Measurements from ENCODE around the gene ZNF408. TPM values are rescaled to one million over a fixed set of nuclear protein-coding genes. Genes with fewer than 3 reads are reported as not detected.

ZNF408 gene
- total and polyA plus RNA-seq, 4 experiments from 2014 or later: 5.7 to 20.0 (median 15.8) TPM

DNA sequence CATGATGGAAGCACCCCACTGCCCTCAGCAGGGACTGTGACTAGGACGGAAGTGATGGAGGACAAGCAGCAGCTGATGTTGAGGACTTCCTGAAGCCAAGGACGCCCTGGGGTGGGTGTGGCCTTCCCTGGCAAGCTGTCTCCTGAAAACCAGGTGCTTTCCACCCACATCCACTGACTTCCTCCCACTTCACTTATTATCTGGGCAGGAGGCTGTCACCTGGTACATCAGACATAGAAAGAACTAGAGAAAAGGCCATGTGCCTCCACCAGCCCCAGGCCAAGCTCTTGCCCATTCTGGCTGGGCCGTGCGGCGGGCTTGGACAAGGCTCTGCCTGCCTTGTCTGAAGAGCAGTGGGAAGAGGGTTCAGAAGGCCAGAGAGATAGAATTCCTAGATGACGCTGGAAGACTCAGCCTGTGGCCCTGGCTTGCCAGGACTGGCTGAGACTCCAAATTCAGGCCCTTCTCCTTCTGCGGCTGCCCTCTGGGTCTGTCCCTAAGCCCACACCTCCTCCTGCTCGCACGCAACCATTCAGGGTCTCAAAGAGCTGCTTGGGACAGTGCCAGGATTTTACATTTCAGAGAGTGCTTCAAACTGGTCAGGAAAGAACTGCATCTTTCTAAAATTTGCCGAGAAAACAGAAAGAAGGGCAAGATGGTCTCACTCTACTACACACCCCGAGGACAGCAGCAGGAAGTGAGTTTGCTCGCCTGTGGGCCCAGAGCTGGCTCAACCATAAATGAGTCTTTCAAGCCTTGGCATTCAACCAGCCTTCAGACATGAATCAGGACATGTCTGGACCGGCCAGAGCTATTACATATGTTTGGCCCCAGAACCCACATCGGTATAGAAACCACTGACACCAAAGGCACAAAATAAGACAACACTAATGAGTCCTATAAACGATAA, 13.7 kb upstream of the ZNF408 start:
- H3K4me3 ChIP-seq (ENCODE audit: low read length in 2 of 2): no peak overlapping the region
- no peaks in the 10 kb centered on the region for H3K9me3 ChIP-seq (ENCODE audit: control insufficient read depth in 1 of 2, low read length in 2 of 2)
- ChIA-PET CTCF (ENCODE audit: partially characterized antibody) (interaction anchor here (1.3 kb wide), 1 partner anchor 10 kb away, joined by 4 read pairs; no protein-coding TSS in a partner anchor), POLR2A (ENCODE audit: partially characterized antibody) (interaction anchor here (2.0 kb wide), 1 partner anchor 16 kb away, joined by 9 read pairs; no protein-coding TSS in a partner anchor)
- Mint-ChIP-seq H3K9me3 (no peaks in the 10 kb centered on the region), H3K4me3 (no peak overlapping the region), H3K36me3 (peaks cover 23 to 55% of the 10 kb centered on the region in 2 donors), H3K27me3 (no peaks in the 10 kb centered on the region), H3K27ac (peak overlapping the region in 4 of 7 donors; percentile 15 to 74 (median 44)), H3K4me1 (peaks cover 5 to 17% (median 7%) of the 10 kb centered on the region in 4 donors)
- H3K27me3 ChIP-seq (ENCODE audit: insufficient read depth, low read length): no peaks in the 10 kb centered on the region
- intact Hi-C loops (cut with micrococcal nuclease): no loop called here
- no peaks in the 10 kb centered on the region for H3K4me1 ChIP-seq (ENCODE audit: insufficient read depth, low read length)
- H3K36me3 ChIP-seq (ENCODE audit: insufficient read depth, low read length): peaks cover 19% of the 10 kb centered on the region
- DNase-seq: no peak
- H3K27ac ChIP-seq (ENCODE audit: low read depth, low read length): no peak overlapping the region

DNA sequence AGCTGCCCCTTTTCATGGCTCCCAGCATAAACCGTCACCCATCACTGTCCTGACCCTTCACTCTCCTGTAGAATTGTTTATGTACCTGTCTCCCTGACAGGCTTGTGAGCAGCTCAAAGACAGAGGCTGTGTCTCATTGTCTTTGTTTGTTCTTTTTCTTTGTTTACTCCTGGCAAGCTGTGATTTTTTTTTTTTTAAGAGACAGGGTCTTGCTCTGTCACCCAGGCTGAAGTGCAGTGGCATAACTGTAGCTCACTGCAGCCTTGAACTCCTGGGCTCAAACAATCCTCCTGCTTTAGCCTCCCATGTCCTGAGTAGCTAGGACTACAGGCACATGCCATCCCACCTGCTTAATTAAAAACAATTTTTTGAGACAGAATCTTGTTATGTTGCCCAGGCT, 10.1 kb upstream of the ZNF408 start:
- Mint-ChIP-seq H3K9me3 (no peaks in the 10 kb centered on the region), H3K36me3 (peaks cover 32 to 52% of the 10 kb centered on the region in 2 donors), H3K4me1 (peaks cover 7 to 25% (median 16%) of the 10 kb centered on the region in 4 donors), H3K4me3 (no peak overlapping the region), H3K27me3 (no peaks in the 10 kb centered on the region), H3K27ac (peak overlapping the region; percentile 4 to 64 (median 36))
- Histone ChIP-seq H3K27ac (ENCODE audit: low read depth, low read length) (no peak overlapping the region), H3K4me1 (ENCODE audit: insufficient read depth, low read length) (peaks cover 9% of the 10 kb centered on the region), H3K4me3 (ENCODE audit: low read length in 2 of 2) (no peak overlapping the region), H3K27me3 (ENCODE audit: insufficient read depth, low read length) (no peaks in the 10 kb centered on the region), H3K9me3 (ENCODE audit: control insufficient read depth in 1 of 2, low read length in 2 of 2) (no peaks in the 10 kb centered on the region), H3K36me3 (ENCODE audit: insufficient read depth, low read length) (peaks cover 45% of the 10 kb centered on the region)
- DNase-seq: no peak
- CTCF ChIA-PET (ENCODE audit: partially characterized antibody): no interaction called here
- POLR2A ChIA-PET (ENCODE audit: partially characterized antibody): interaction anchor here (1.5 kb wide), 1 partner anchor 20 kb away, joined by 4 read pairs; no protein-coding TSS in a partner anchor
- intact Hi-C loops (cut with micrococcal nuclease): no loop called here

DNA sequence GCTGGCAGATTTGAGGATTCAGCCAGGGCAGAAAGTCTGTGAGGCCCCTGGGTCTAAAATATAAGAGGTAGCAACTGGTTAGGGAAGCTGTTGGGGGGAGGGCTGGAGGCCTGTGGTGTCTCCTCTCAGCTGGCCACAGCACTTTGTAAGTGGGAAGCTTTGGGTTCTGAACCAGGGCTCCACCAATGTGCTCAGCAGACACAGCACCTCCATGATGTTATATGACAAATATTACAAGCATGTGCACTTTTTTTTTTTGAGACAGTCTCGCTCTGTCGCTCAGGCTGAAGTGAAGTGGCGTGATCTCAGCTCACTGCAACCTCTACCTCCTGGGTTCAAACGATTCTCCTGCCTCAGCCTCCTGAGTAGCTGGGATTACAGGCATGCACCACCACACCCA, 8.4 kb upstream of the ZNF408 start:
- ChIA-PET POLR2A (ENCODE audit: partially characterized antibody) (interaction anchor here (0.6 to 1.7 kb wide), 3 partner anchors 8 to 19 kb away, joined by 3 to 6 read pairs (median 3); partner anchors contain the start of genes ARHGAP1 and ZNF408), CTCF (ENCODE audit: partially characterized antibody) (interaction anchor here (1.0 kb wide), 1 partner anchor 23 kb away, joined by 4 read pairs; no protein-coding TSS in a partner anchor)
- Mint-ChIP-seq H3K4me1 (peaks cover 5 to 34% (median 19%) of the 10 kb centered on the region in 4 donors), H3K27ac (peak overlapping the region in 1 of 7 donors; percentile 13), H3K27me3 (no peaks in the 10 kb centered on the region), H3K4me3 (no peak overlapping the region), H3K36me3 (peaks cover 30 to 47% of the 10 kb centered on the region in 2 donors), H3K9me3 (no peaks in the 10 kb centered on the region)
- no peak overlapping the region for H3K27ac ChIP-seq (ENCODE audit: low read depth, low read length)
- DNase-seq: no peak
- H3K36me3 ChIP-seq (ENCODE audit: insufficient read depth, low read length): peaks cover 50% of the 10 kb centered on the region
- H3K4me1 ChIP-seq (ENCODE audit: insufficient read depth, low read length): peaks cover 24% of the 10 kb centered on the region
- H3K4me3 ChIP-seq (ENCODE audit: low read length in 2 of 2): no peak overlapping the region
- intact Hi-C loops (cut with micrococcal nuclease): no loop called here
- H3K9me3 ChIP-seq (ENCODE audit: control insufficient read depth in 1 of 2, low read length in 2 of 2): no peaks in the 10 kb centered on the region
- H3K27me3 ChIP-seq (ENCODE audit: insufficient read depth, low read length): no peaks in the 10 kb centered on the region

DNA sequence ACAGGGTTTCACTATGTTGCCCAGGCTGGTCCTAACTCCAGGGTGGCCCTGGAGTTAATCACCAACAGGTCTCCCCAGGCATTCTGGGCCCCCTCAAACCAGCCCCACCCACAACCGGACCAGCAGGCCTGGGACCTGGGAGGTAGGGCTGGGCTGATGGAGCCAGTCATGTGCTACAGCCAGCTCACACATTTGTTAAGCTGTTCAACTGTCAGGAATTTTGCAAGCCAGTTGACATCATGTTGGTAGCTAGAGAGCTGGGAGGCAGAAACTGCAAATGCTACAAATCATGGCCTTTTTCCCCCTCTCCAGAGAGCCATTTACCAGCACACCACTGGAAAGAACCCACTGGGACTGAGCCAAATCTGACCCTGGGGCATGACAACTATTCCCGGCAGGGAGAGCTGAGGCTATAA, 7.2 kb upstream of the ZNF408 start:
- H3K27ac ChIP-seq (ENCODE audit: low read depth, low read length): no peak overlapping the region
- no peaks in the 10 kb centered on the region for H3K9me3 Mint-ChIP-seq
- H3K36me3 Mint-ChIP-seq: peaks cover 24 to 44% of the 10 kb centered on the region in 2 donors
- intact Hi-C loops (cut with micrococcal nuclease): no loop called here
- H3K27ac Mint-ChIP-seq: peak overlapping the region in 1 of 7 donors; percentile 42
- H3K4me1 Mint-ChIP-seq: peaks cover 11 to 40% (median 25%) of the 10 kb centered on the region in 4 donors
- no peaks in the 10 kb centered on the region for H3K9me3 ChIP-seq (ENCODE audit: control insufficient read depth in 1 of 2, low read length in 2 of 2)
- peaks cover 43% of the 10 kb centered on the region for H3K36me3 ChIP-seq (ENCODE audit: insufficient read depth, low read length)
- POLR2A ChIA-PET (ENCODE audit: partially characterized antibody): interaction anchor here (1.2 kb wide), 1 partner anchor 23 kb away, joined by 3 read pairs; no protein-coding TSS in a partner anchor
- peaks cover 36% of the 10 kb centered on the region for H3K4me1 ChIP-seq (ENCODE audit: insufficient read depth, low read length)
- no peak overlapping the region for H3K4me3 Mint-ChIP-seq
- CTCF ChIA-PET (ENCODE audit: partially characterized antibody): interaction anchor here (1.1 kb wide), 1 partner anchor 20 kb away, joined by 3 read pairs; no protein-coding TSS in a partner anchor
- no peak overlapping the region for H3K4me3 ChIP-seq (ENCODE audit: low read length in 2 of 2)
- no peaks in the 10 kb centered on the region for H3K27me3 Mint-ChIP-seq
- DNase-seq: no peak
- no peaks in the 10 kb centered on the region for H3K27me3 ChIP-seq (ENCODE audit: insufficient read depth, low read length)

DNA sequence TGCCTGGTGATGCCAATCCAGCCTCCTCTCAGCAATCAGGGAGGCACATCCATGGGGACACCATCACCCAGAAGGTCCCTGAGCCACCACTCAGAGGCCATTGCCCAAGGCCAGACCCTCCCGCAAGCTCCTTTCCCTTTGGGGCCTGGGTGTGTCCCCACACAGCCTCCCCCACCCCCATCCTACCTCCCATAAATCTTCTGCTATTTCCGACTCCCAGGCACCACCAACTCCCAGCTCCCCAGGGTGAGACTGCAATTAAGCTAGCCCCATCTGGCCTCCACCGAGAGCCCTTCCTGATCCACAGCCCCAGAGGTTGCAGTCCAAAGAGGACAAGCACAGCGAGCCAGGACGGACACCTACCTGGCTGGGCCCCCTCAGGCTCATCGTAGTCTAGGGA, 6.8 kb upstream of the ZNF408 start:
- no peaks in the 10 kb centered on the region for H3K27me3 Mint-ChIP-seq
- peak overlapping the region in 2 of 7 donors; percentile 42 to 47 for H3K27ac Mint-ChIP-seq
- Histone ChIP-seq H3K4me1 (ENCODE audit: insufficient read depth, low read length) (peaks cover 41% of the 10 kb centered on the region), H3K9me3 (ENCODE audit: control insufficient read depth in 1 of 2, low read length in 2 of 2) (no peaks in the 10 kb centered on the region), H3K27me3 (ENCODE audit: insufficient read depth, low read length) (no peaks in the 10 kb centered on the region), H3K27ac (ENCODE audit: low read depth, low read length) (no peak overlapping the region), H3K4me3 (ENCODE audit: low read length in 2 of 2) (no peak overlapping the region), H3K36me3 (ENCODE audit: insufficient read depth, low read length) (peaks cover 43% of the 10 kb centered on the region)
- peaks cover 22 to 45% of the 10 kb centered on the region in 2 donors for H3K36me3 Mint-ChIP-seq
- POLR2A ChIA-PET (ENCODE audit: partially characterized antibody): interaction anchor here (1.2 kb wide), 1 partner anchor 23 kb away, joined by 3 read pairs; no protein-coding TSS in a partner anchor
- CTCF ChIA-PET (ENCODE audit: partially characterized antibody): interaction anchor here (1.1 kb wide), 1 partner anchor 20 kb away, joined by 3 read pairs; no protein-coding TSS in a partner anchor
- H3K4me1 Mint-ChIP-seq: peaks cover 15 to 45% (median 28%) of the 10 kb centered on the region in 4 donors
- H3K9me3 Mint-ChIP-seq: no peaks in the 10 kb centered on the region
- no peak overlapping the region for H3K4me3 Mint-ChIP-seq
- no peak for DNase-seq
- intact Hi-C loops (cut with micrococcal nuclease): no loop called here

DNA sequence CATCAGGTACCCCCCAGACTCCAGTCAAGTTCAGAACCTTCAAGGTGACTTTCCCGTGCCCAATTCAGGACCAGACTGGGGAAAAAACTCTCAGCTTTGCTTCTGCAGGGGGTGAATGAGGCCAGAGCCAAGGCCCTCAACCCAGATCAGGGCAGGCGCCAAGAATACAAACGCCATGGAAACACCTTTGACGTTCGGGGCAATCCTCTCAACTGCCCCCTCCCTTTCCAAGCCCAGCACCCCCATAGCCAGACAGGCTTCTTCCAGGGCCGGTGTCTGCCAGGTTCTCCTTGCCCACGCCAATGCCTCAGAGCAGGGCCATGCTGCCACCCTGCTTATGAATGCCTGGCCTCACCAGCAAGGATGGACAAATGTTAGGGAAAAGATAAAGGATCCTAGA, 6.2 kb upstream of the ZNF408 start:
- H3K4me1 Mint-ChIP-seq: peaks cover 15 to 50% (median 30%) of the 10 kb centered on the region in 4 donors
- CTCF ChIA-PET (ENCODE audit: partially characterized antibody): no interaction called here
- Histone ChIP-seq H3K4me1 (ENCODE audit: insufficient read depth, low read length) (peaks cover 46% of the 10 kb centered on the region), H3K4me3 (ENCODE audit: low read length in 2 of 2) (no peak overlapping the region), H3K27ac (ENCODE audit: low read depth, low read length) (no peak overlapping the region), H3K27me3 (ENCODE audit: insufficient read depth, low read length) (no peaks in the 10 kb centered on the region), H3K36me3 (ENCODE audit: insufficient read depth, low read length) (peaks cover 43% of the 10 kb centered on the region), H3K9me3 (ENCODE audit: control insufficient read depth in 1 of 2, low read length in 2 of 2) (no peaks in the 10 kb centered on the region)
- POLR2A ChIA-PET (ENCODE audit: partially characterized antibody): interaction anchor here (1.2 kb wide), 1 partner anchor 24 kb away, joined by 3 read pairs; no protein-coding TSS in a partner anchor
- no peak for DNase-seq
- no peaks in the 10 kb centered on the region for H3K9me3 Mint-ChIP-seq
- intact Hi-C loops (cut with micrococcal nuclease): no loop called here
- peak overlapping the region in 3 of 7 donors; percentile 22 to 42 (median 41) for H3K27ac Mint-ChIP-seq
- no peak overlapping the region for H3K4me3 Mint-ChIP-seq
- H3K27me3 Mint-ChIP-seq: no peaks in the 10 kb centered on the region
- peaks cover 20 to 44% of the 10 kb centered on the region in 2 donors for H3K36me3 Mint-ChIP-seq

Measured in CD4-positive, alpha-beta memory T cell (primary cell).